GM10266 (cell line): ENCODE data around the gene GDPD1.
A peak's percentile ranks its signal among the peaks of the same experiment; 100 is the strongest.

Source experiments
- DNase-seq: peaks from one replicate; pipeline ENCODE4 v3.0.0; 2012; ENCODE audit errors: extremely low spot score
- TF ChIP-seq, protein P1 (sequence below): IDR thresholded peaks from 2 replicates; pipeline ENCODE4 v1.5.1; 2012; ENCODE audit warnings: mild to moderate bottlenecking, low read depth; ENCODE audit not compliant: control insufficient read depth, insufficient read depth; ENCODE audit errors: missing control alignments

Gene GDPD1

DNA sequence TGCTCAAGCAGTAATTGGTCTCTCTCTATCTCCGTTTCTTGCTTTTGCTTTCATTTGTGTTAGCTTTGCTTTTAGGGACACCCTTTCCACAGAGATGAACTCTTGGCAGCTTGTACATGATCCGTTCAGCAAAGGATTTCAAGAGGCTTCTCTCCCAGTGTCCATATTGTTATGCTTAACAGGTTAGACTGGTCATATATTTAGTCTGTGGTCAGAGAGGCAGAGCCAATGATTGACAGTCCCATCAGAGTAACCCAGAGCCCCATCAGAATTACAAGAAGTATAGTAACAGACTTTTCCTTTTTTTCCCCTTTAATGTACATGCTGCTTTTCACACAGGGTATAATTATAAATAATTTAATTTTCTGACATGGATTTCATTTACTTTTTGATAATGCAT lies 34.4 kb downstream of the GDPD1 start:
- TF ChIP-seq, protein P1, sequence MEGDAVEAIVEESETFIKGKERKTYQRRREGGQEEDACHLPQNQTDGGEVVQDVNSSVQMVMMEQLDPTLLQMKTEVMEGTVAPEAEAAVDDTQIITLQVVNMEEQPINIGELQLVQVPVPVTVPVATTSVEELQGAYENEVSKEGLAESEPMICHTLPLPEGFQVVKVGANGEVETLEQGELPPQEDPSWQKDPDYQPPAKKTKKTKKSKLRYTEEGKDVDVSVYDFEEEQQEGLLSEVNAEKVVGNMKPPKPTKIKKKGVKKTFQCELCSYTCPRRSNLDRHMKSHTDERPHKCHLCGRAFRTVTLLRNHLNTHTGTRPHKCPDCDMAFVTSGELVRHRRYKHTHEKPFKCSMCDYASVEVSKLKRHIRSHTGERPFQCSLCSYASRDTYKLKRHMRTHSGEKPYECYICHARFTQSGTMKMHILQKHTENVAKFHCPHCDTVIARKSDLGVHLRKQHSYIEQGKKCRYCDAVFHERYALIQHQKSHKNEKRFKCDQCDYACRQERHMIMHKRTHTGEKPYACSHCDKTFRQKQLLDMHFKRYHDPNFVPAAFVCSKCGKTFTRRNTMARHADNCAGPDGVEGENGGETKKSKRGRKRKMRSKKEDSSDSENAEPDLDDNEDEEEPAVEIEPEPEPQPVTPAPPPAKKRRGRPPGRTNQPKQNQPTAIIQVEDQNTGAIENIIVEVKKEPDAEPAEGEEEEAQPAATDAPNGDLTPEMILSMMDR, result no peak

DNA sequence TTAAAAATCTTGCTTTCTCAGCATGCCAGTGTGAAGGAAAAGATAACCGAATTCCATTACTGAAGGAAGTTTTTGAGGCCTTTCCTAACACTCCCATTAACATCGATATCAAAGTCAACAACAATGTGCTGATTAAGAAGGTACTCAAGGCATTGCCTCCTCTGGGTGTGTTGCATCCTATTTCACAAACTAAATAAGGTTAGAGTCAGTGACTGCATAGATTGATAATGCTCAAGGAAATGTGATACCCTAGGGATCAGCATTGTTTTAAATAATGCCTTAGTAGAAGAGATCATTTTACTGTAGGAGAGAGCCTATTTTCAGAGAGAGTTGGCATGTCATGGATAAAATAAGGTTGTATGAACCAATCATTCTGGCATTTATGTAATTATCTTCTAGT lies 36.8 kb downstream of the GDPD1 start:
- TF ChIP-seq, protein P1, result no peak
- no peak for DNase-seq

More for the DNA sequence above, 34.4 kb downstream of the GDPD1 start:
- DNase-seq, result peak; percentile 9

DNA sequence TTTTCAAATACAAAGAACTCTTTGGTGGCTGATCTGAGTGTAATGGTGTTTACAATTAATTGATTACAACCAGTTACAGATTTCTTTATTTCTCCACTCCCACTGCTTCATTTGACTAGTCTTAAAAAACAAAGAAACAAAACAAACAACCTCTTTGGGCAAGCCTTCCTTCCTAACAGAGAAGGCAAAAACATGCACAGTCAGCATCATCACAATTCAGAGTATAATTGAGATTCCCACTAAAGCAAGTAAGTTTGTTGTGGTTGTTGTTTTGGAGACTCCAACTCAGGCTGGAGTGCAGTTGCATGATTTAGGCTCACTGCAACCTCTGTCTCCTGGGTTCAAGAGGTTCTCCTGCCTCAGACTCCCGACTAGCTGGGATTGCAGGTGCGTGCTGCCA lies 40.4 kb downstream of the GDPD1 start:
- TF ChIP-seq, protein P1, result no peak
- no peak for DNase-seq

- no peak for DNase-seq
- TF ChIP-seq, protein P1, result no peak
These were observed 46.4 kb downstream of the GDPD1 start for GRCh38 chr17:59266745-59267144.

DNA sequence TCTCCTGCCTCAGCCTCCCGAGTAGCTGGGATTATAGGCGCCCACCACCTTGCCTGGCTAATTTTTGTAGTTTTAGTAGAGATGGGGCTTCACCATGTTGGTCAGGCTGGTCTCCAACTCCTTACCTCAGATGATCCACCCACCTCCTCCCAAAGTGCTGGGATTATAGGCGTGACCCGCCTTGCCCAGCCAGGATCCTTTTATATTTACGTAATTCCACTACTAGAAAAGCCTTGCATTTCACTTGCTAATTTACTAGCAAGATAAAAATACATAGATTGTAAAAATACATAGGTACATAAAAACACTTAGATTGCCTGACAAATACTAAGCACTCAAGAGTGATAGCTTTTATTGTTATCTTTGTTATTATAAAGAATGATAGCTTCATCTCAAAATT lies 47.5 kb downstream of the GDPD1 start:
- DNase-seq, result no peak
- TF ChIP-seq, protein P1, result no peak

GRCh38 chr17:59275618-59276017 lies 55.3 kb downstream of the GDPD1 start:
- TF ChIP-seq, protein P1, result no peak

DNA sequence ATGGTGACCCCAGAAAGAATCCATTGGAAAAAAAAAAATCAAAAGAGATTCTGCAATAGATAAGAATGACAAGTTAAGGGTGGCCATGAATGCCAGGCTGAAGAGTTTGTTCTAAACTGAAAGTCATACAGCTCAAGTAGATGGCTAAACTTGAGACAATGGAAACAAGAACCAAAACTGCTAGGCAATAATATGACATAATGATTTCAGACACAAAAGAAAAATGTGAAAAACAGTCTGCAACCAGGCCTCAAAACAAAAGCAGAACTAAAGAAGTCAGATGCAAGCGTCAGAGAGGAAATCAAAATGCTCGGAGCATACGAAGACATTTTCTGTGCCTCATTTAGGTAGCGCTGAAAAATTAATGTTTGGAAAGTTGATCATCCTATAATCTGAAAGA lies 56.7 kb downstream of the GDPD1 start:
- peak; percentile 73 for DNase-seq
- TF ChIP-seq, protein P1, result no peak

More at GRCh38 chr17:59275618-59276017, 55.3 kb downstream of the GDPD1 start:
- DNase-seq, result no peak
